Chondrocyte (in vitro differentiated cells): ENCODE results near the gene SLC25A48. TPM values are rescaled to one million over a fixed set of nuclear protein-coding genes. Genes with fewer than 3 reads are reported as not detected.

ENCODE experiments used
- DNase-seq: peaks from one replicate; pipeline ENCODE4 v3.0.0; 2021; ENCODE audit warnings: mixed read lengths, low spot score
- H3K27ac Mint-ChIP-seq: one replicate; pipeline ENCODE4 v1.8.0; 2021; ENCODE audit warnings: mild to moderate bottlenecking, moderate library complexity, mixed read lengths; ENCODE audit not compliant: unreplicated experiment
- H3K27me3 Mint-ChIP-seq: 2 replicates; pipeline ENCODE4 v1.8.0; 2021; ENCODE audit warnings: low read depth, mixed read lengths
- H3K36me3 Mint-ChIP-seq: 2 replicates; pipeline ENCODE4 v1.8.0; 2021; ENCODE audit warnings: low read depth, mixed read lengths
- H3K4me1 Mint-ChIP-seq: 2 replicates; pipeline ENCODE4 v1.8.0; 2021; ENCODE audit warnings: low read depth, mild to moderate bottlenecking, mixed read lengths
- H3K4me3 Mint-ChIP-seq: one replicate; pipeline ENCODE4 v1.8.0; 2021; ENCODE audit warnings: mild to moderate bottlenecking, moderate library complexity, mixed read lengths; ENCODE audit not compliant: unreplicated experiment
- H3K9me3 Mint-ChIP-seq: 2 replicates; pipeline ENCODE4 v1.8.0; 2021; ENCODE audit warnings: low read depth, mixed read lengths
- total RNA-seq: library from RNA; stranded (reverse); gene quantifications from 3 replicates; pipeline ENCODE4 v1.2.1, GENCODE V29; 2021
- TF ChIP-seq, protein P1 (sequence below): fragments of 200-600 bp; sonication (generic); IDR thresholded peaks from 2 replicates; pipeline ENCODE4 v1.5.0; 2021; ENCODE audit warnings: antibody characterized with exemption, mild to moderate bottlenecking, moderate library complexity

The SLC25A48 gene
- total RNA-seq, 1 donor from 2014 or later: not detected

DNA sequence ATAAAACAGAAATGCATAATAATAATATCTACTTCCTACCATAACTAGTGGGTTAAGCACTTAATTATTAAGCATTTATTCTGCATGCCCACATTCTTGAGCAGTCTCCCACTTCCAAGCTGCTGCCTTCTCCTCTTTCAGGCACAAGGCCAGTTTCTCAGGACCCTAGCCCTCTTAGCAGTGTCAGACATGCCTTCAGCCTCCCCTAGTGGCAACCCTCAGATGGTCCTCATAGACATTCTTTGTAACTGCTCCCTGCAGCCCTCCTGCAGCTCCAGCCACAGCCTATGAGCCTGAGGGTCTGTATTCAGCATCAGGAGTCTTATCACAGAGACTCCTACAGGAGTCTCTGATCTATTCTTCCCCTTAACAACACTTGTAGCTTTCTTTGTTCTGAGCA lies 57.3 kb downstream of the SLC25A48 start:
- Mint-ChIP-seq H3K4me1 (peaks cover 16% of the 10 kb centered on the region), H3K27ac (no peak overlapping the region), H3K36me3 (no peaks in the 10 kb centered on the region), H3K27me3 (peaks cover 11% of the 10 kb centered on the region), H3K4me3 (no peak overlapping the region), H3K9me3 (no peaks in the 10 kb centered on the region)
- DNase-seq: no peak
- TF ChIP-seq, protein P1, sequence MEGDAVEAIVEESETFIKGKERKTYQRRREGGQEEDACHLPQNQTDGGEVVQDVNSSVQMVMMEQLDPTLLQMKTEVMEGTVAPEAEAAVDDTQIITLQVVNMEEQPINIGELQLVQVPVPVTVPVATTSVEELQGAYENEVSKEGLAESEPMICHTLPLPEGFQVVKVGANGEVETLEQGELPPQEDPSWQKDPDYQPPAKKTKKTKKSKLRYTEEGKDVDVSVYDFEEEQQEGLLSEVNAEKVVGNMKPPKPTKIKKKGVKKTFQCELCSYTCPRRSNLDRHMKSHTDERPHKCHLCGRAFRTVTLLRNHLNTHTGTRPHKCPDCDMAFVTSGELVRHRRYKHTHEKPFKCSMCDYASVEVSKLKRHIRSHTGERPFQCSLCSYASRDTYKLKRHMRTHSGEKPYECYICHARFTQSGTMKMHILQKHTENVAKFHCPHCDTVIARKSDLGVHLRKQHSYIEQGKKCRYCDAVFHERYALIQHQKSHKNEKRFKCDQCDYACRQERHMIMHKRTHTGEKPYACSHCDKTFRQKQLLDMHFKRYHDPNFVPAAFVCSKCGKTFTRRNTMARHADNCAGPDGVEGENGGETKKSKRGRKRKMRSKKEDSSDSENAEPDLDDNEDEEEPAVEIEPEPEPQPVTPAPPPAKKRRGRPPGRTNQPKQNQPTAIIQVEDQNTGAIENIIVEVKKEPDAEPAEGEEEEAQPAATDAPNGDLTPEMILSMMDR: peak; percentile 39

DNA sequence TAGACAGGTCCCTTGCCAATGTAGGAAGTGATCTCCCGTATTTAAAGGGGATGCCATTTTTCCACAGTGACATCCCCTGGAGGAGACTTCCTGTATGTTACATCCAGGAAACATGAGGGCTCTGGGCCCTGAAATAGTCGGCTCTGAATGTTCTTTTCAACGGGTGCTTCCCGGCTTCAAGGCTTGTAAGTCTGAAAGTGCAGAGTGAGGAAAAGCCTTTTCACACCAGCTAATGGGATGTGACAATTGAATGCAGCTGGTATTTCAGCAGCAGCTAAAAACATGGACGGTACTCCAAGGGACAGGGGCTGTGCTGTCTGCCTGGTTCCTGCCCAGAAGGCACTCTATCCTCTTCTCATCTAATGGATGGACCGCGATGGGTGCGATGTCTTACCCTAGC lies 59.8 kb downstream of the SLC25A48 start:
- no peak overlapping the region for H3K27ac Mint-ChIP-seq
- no peak for DNase-seq
- peaks cover 7% of the 10 kb centered on the region for H3K4me1 Mint-ChIP-seq
- H3K27me3 Mint-ChIP-seq: peaks cover 27% of the 10 kb centered on the region
- no peaks in the 10 kb centered on the region for H3K9me3 Mint-ChIP-seq
- H3K36me3 Mint-ChIP-seq: no peaks in the 10 kb centered on the region
- TF ChIP-seq, protein P1: no peak
- no peak overlapping the region for H3K4me3 Mint-ChIP-seq

DNA sequence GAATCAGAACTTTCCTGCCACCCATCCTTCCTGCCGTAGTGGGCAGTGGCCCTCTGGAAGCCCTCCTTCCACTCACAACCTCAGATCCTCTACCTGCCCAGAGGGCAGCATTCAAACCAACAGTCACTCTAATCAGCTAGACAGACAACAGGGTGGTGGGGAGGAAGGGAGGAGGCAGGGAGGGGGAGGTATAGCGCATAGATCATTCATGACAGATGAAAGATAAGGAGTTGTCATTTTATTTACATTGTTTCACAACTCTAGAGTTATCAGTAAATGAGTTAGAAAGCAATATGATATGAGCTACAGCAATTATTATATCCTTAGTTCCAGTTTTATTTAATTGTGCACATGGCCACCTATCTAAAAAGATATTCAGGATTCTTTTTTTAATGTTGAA lies 60.3 kb downstream of the SLC25A48 start:
- peaks cover 28% of the 10 kb centered on the region for H3K27me3 Mint-ChIP-seq
- no peak overlapping the region for H3K27ac Mint-ChIP-seq
- DNase-seq: no peak
- TF ChIP-seq, protein P1: no peak
- no peak overlapping the region for H3K4me3 Mint-ChIP-seq
- no peaks in the 10 kb centered on the region for H3K36me3 Mint-ChIP-seq
- H3K4me1 Mint-ChIP-seq: peaks cover 7% of the 10 kb centered on the region
- no peaks in the 10 kb centered on the region for H3K9me3 Mint-ChIP-seq

DNA sequence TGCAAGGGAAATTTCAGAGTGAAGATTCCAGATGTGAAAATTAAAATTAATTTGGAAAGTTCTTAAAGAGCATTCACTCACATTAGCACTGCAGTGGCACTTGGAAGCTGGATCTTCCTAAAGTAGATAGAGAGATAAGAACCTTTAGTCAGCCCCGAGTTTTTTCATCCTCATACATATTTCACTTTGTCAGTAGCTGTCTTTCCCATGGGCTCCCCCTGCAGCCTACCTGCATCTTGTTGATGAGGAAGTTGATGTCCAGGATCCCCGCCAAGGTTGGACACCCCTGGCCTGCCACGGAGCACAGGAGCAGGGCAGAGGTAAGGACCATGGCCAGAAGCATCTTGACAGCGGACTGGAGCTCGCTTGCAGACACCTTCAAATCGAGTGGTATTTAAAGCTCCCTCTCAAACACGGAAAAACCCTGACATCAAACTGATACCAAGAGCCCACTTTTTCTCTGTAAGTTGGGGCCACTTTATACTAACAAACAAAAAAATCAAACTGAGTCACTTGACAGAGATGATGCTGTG lies 61.1 kb downstream of the SLC25A48 start, which contains the start of gene IL9:
Gene IL9, minus strand, starts transcription at position 368 of the 533 bp plus-strand sequence. Its CDS starts 25 bp downstream, at position 343.
- H3K4me3 Mint-ChIP-seq: no peak within 1 kb of the TSS
- H3K27me3 Mint-ChIP-seq: peaks cover 31% of the 10 kb centered on the region
- no peaks in the 10 kb centered on the region for H3K36me3 Mint-ChIP-seq
- DNase-seq: no peak
- peaks cover 7% of the 10 kb centered on the region for H3K4me1 Mint-ChIP-seq
- TF ChIP-seq, protein P1: no peak
- no peak within 1 kb of the TSS for H3K27ac Mint-ChIP-seq
- H3K9me3 Mint-ChIP-seq: no peaks in the 10 kb centered on the region

DNA sequence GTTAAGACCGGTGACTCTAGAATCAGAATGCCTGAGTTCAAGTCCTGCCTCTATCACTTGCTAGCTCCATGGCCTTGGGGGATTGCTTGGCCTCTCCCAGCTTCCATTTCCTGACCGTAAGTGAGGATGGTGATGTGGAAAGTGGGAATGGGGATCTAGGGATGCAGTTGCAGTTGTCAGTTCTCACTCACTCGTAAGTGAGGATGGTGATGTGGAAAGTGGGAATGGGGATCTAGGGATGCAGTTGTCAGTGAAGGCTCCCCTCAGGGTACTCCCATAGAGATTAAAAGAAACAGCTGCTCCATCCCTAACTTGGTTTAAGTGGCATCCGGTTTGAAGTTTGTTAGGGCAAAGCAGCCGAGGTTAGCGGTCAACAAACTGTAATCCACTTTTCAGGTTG lies 64.2 kb downstream of the SLC25A48 start:
- Mint-ChIP-seq H3K27ac (no peak overlapping the region), H3K4me1 (no peaks in the 10 kb centered on the region), H3K27me3 (peaks cover 42% of the 10 kb centered on the region), H3K9me3 (no peaks in the 10 kb centered on the region), H3K36me3 (no peaks in the 10 kb centered on the region), H3K4me3 (no peak overlapping the region)
- TF ChIP-seq, protein P1: no peak
- DNase-seq: no peak
